GM18517 (cell line): ENCODE results near the gene TBC1D3I.
"Not testable (repeated sequence)": the region's sequence is repeated elsewhere in the genome, so short reads cannot be mapped to it uniquely, and the experiment has no call there.

Experiments
- ATAC-seq: cut with Tn5 transposase; IDR thresholded peaks from one replicate; pipeline ENCODE4 v1.9.1; 2021; ENCODE audit warnings: mild to moderate bottlenecking, moderate library complexity; ENCODE audit not compliant: unreplicated experiment

Gene TBC1D3I

GRCh38 chr17:36207383-36207782 lies 57.0 kb downstream of the TBC1D3I start:
- not testable (repeated sequence) for ATAC-seq

DNA sequence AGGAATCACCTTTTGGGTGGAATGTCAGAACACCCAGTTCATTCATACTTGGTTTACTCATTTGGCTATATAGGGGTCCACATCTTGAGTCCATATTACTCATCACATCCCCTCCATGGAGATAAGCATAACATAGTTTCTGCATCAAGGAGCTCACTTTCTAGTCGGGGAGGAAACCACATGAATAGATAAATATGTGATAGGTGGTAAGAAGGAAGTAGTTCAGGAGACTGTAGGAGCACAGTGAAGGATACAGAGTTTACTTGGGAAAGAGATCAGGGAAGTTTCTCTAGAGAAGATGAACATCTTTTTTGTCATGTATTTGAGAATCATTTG lies 57.9 kb downstream of the TBC1D3I start:
- not testable (repeated sequence) for ATAC-seq

DNA sequence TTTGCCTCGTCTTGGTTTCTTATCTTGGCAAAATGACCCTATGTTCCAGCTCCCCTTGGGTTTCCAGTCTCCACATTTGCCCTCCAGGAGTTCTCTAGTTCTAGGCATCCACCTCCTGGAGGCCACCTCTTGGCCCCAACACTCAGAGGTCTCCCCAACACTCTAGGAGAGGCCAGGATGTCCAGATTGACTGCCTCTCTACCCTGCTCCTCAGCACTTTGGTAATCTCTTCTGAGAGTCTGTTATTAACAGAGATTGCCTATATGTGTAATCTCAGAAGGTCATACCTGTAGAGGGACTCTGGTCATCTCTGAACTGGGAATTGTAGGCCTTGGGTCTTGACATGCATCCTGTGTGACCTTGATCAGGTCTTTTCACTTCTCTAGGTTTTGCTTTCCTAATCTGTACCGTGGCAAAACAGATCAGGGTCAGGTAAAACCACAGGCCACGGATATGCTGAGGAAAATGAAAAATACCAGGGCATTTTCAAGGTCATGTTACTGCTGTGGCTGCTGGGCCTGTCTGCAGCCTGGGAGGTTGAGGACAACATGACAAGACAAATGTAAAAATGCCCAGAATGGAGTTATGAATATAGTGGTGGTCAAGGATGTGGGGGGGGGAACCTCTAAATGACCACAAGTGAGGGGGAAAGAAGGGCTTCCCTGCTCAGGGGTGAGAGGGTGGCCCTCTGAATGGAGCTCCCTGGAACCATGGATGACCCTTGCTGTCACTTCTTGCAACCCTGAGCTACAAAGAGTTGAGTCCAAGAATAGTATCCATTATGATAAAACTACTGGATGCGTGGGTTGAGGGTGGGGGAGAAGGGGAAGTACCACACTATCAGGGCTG lies 58.5 kb downstream of the TBC1D3I start:
- peak; percentile 24 for ATAC-seq

GRCh38 chr17:36204724-36205500 lies 59.5 kb downstream of the TBC1D3I start:
- ATAC-seq, result no peak
